K562 (cell line): ENCODE data around the gene TCP10L. TPM values are rescaled to one million over a fixed set of nuclear protein-coding genes. Genes with fewer than 3 reads are reported as not detected.

Experiments used
- ATF6 ChIP-seq: sonication (generic); formaldehyde crosslinking; IDR thresholded peaks from 2 replicates; pipeline ENCODE4 v1.4.0; 2020; ENCODE audit warnings: mild to moderate bottlenecking, missing genetic modification reagents
- CTBP1 ChIP-seq: fragments of 450-650 bp; IDR thresholded peaks from 2 replicates; pipeline ENCODE4 v1.6.1; 2016; ENCODE audit warnings: borderline replicate concordance
- EP300 ChIP-seq: IDR thresholded peaks from 2 replicates; pipeline ENCODE4 v1.6.1; 2012; ENCODE audit warnings: low read length, improper control_type of control experiment
- ETV6 ChIP-seq, 3 experiments: fragments of 150-350 bp in 1 of 3; sonication (generic) in 1 of 3; formaldehyde crosslinking in 1 of 3; IDR thresholded peaks; 2 replicates each; pipeline versions ENCODE4 v1.6.1 to v1.8.0; 2014 to 2022; ENCODE audit warnings: borderline replicate concordance in 2 of 3, low read depth in 2 of 3, antibody characterized with exemption in 1 of 3, low read length in 1 of 3, mild to moderate bottlenecking in 1 of 3, missing genetic modification reagents in 1 of 3
- ID3 ChIP-seq, 2 experiments: fragments of 250-450 bp in 1 of 2; fragments of 450-650 bp in 1 of 2; sonication (Bioruptor Pico) in 1 of 2; IDR thresholded peaks; 2 replicates each; pipeline versions ENCODE4 v1.6.1 to v1.8.0; 2016 to 2021; ENCODE audit warnings: mild to moderate bottlenecking in 2 of 2, moderate library complexity in 2 of 2, missing compliant biosample characterization in 1 of 2, missing genetic modification characterization in 1 of 2
- SIRT6 ChIP-seq: IDR thresholded peaks from one replicate; pipeline ENCODE4 v1.6.1; 2012; ENCODE audit warnings: low read depth, mild to moderate bottlenecking, control low read depth, inconsistent platforms, low read length, moderate library complexity
- SMAD3 ChIP-seq: fragments of 450-650 bp; formaldehyde crosslinking; conservative IDR thresholded peaks from 2 replicates; pipeline ENCODE4 v1.4.0; 2020; ENCODE audit warnings: mild to moderate bottlenecking
- SMAD4 ChIP-seq: fragments of 250-450 bp; sonication (Bioruptor Pico); conservative IDR thresholded peaks from 2 replicates; pipeline ENCODE4 v1.8.0; 2021; ENCODE audit warnings: inconsistent platforms, mild to moderate bottlenecking, moderate library complexity
- TEAD4 ChIP-seq, 2 experiments: sonication (generic) in 1 of 2; formaldehyde crosslinking in 1 of 2; IDR thresholded peaks; 2 replicates each; pipeline versions ENCODE4 v1.6.1 to v1.8.0; 2012 to 2022; ENCODE audit warnings: borderline replicate concordance in 1 of 2, inconsistent platforms in 1 of 2, low read length in 1 of 2, mild to moderate bottlenecking in 1 of 2, missing genetic modification reagents in 1 of 2
- ZHX1 ChIP-seq: fragments of 150-350 bp; conservative IDR thresholded peaks from 2 replicates; pipeline ENCODE4 v1.6.1; 2014; ENCODE audit warnings: low read length
- ZNF583 ChIP-seq: fragments of 250-450 bp; sonication (Bioruptor Pico); IDR thresholded peaks from 2 replicates; pipeline ENCODE4 v1.4.0; 2020
- ZNF696 ChIP-seq: fragments of 250-450 bp; sonication (Bioruptor Pico); conservative IDR thresholded peaks from 2 replicates; pipeline ENCODE4 v1.4.0; 2020; ENCODE audit warnings: mild to moderate bottlenecking, moderate library complexity
- ZNF740 ChIP-seq, 3 experiments: fragments of 200-800 bp in 1 of 3; sonication (Bioruptor generic) in 1 of 3; sonication (generic) in 1 of 3; formaldehyde crosslinking in 1 of 3; IDR thresholded peaks; 2 replicates each; pipeline versions ENCODE4 v1.6.1 to v1.8.0; 2016 to 2022; ENCODE audit warnings: mild to moderate bottlenecking in 2 of 3, missing compliant biosample characterization in 2 of 3, missing genetic modification characterization in 2 of 3, missing genetic modification reagents in 1 of 3
- polyA plus RNA-seq, 8 experiments: library from polyadenylated mRNA; depleted of rRNA in 4 of 8; stranded (reverse) in 5 of 8; unstranded in 3 of 8; fragments of >200 nt; fragmentation: Nextera tagmentation in 2 of 8; fragmentation: Illumina TruSeq in 1 of 8; extraction: Ambion mirVana in 2 of 8; extraction: Trizol in 1 of 8; gene quantifications; 2 replicates each; pipeline versions ENCODE4 v1.2.1 to v1.2.3, GENCODE V29; 2011 to 2014; ENCODE audit warnings: inconsistent platforms in 1 of 8, missing spikeins in 1 of 8
- total RNA-seq, 7 experiments: library from RNA; depleted of rRNA in 6 of 7; stranded (reverse); fragments of >200 nt in 6 of 7; fragmentation: Illumina TruSeq in 2 of 7; extraction: Trizol in 2 of 7; gene quantifications; 2 replicates each; pipeline versions ENCODE4 v1.2.1 to v1.2.3, GENCODE V29; 2011 to 2021; ENCODE audit warnings: low replicate concordance in 1 of 7

TCP10L gene
- total and polyA plus RNA-seq, 9 of the 15 experiments (the other 6 are each of a cell fraction or from before 2014, with no cell fraction given), result 0.34 to 0.91 (median 0.56) TPM; not detected in 2

- TF ChIP-seq ETV6 (IDR thresholded peaks at IDR 0.05; ENCODE audit: borderline replicate concordance in 1 of 2, low read depth in 2 of 2, low read length in 1 of 2) (peak; percentile 77 to 97), ETV6 (CRISPR knock-in tag; IDR thresholded peaks at IDR 0.05; ENCODE audit: borderline replicate concordance) (0 out of 2 replicates have a peak, but pooled peaks have one; percentile 15), SMAD3 (CRISPR knock-in tag) (0 out of 2 replicates have a peak, but pooled peaks have one; percentile 17), ZNF696 (CRISPR knock-in tag) (no peak), ZNF740 (CRISPR knock-in tag; IDR thresholded peaks at IDR 0.05) (peak; percentile 91), ZNF740 (tag; IDR thresholded peaks at IDR 0.05) (peak in 1 of 2 experiments; percentile 88; a peak in 2 of 4 replicates), CTBP1 (peak; percentile 75; the same call in 1 of the 2 replicates), EP300 (peak; percentile 32), ID3 (CRISPR knock-in tag; IDR thresholded peaks at IDR 0.05) (no peak), ID3 (tag; IDR thresholded peaks at IDR 0.05) (peak; percentile 91), SIRT6 (no peak), SMAD4 (CRISPR knock-in tag) (peak; percentile 73), ZNF583 (no peak), ZHX1 (peak; percentile 63; the same call in 1 of the 2 replicates), ATF6 (peak; percentile 98), TEAD4 (IDR thresholded peaks at IDR 0.05; ENCODE audit: low read length) (peak; percentile 91), TEAD4 (CRISPR knock-in tag; IDR thresholded peaks at IDR 0.05; ENCODE audit: borderline replicate concordance) (peak; percentile 94)
These were observed 27.0 kb upstream of the TCP10L start, which contains the start of gene CFAP298 (continued) for GRCh38 chr21:32612075-32612998.
